Transverse colon (tissue), 4 donors: ENCODE measurements around the gene ALDH7A1.

Experiments
- EP300 ChIP-seq: sonication (generic); formaldehyde crosslinking; IDR thresholded peaks from one replicate; pipeline ENCODE4 v1.6.1; 2017; ENCODE audit warnings: antibody characterized with exemption, low read depth
- POLR2A ChIP-seq: fragments of 450-650 bp; IDR thresholded peaks from one replicate; pipeline ENCODE4 v1.6.1; 2016; ENCODE audit warnings: antibody characterized with exemption, mild to moderate bottlenecking, moderate library complexity
- POLR2AphosphoS5 ChIP-seq, 3 donors: sonication (generic); formaldehyde crosslinking; IDR thresholded peaks; one replicate each; pipeline ENCODE4 v1.6.1; 2016; ENCODE audit warnings: antibody characterized with exemption in 3 of 3
- TF ChIP-seq, protein P1 (sequence below), 5 experiments: fragments of 200-600 bp in 3 of 5; fragments of 450-650 bp in 2 of 5; sonication (generic) in 3 of 5; IDR thresholded peaks; 1 replicate in 2 of 5; 2 replicates in 3 of 5; pipeline ENCODE4 v1.5.1; 2016 to 2017; ENCODE audit warnings: antibody characterized with exemption in 5 of 5, inconsistent platforms in 3 of 5, mild to moderate bottlenecking in 2 of 5, moderate library complexity in 1 of 5

- TF ChIP-seq, protein P1, sequence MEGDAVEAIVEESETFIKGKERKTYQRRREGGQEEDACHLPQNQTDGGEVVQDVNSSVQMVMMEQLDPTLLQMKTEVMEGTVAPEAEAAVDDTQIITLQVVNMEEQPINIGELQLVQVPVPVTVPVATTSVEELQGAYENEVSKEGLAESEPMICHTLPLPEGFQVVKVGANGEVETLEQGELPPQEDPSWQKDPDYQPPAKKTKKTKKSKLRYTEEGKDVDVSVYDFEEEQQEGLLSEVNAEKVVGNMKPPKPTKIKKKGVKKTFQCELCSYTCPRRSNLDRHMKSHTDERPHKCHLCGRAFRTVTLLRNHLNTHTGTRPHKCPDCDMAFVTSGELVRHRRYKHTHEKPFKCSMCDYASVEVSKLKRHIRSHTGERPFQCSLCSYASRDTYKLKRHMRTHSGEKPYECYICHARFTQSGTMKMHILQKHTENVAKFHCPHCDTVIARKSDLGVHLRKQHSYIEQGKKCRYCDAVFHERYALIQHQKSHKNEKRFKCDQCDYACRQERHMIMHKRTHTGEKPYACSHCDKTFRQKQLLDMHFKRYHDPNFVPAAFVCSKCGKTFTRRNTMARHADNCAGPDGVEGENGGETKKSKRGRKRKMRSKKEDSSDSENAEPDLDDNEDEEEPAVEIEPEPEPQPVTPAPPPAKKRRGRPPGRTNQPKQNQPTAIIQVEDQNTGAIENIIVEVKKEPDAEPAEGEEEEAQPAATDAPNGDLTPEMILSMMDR (IDR thresholded peaks at IDR 0.05) = no peak
- no peak for TF ChIP-seq POLR2A
- no peak for TF ChIP-seq POLR2AphosphoS5 (IDR thresholded peaks at IDR 0.05)
- no peak for TF ChIP-seq EP300
Measured at GRCh38 chr5:126486332-126486731, 108.7 kb downstream of the ALDH7A1 start.
